ENCODE results near the gene COX4I1.
A peak's percentile ranks its signal among the peaks of the same experiment; 100 is the strongest.
"Not testable (repeated sequence)": the region's sequence is repeated elsewhere in the genome, so short reads cannot be mapped to it uniquely, and the experiment has no call there.

The COX4I1 gene

DNA sequence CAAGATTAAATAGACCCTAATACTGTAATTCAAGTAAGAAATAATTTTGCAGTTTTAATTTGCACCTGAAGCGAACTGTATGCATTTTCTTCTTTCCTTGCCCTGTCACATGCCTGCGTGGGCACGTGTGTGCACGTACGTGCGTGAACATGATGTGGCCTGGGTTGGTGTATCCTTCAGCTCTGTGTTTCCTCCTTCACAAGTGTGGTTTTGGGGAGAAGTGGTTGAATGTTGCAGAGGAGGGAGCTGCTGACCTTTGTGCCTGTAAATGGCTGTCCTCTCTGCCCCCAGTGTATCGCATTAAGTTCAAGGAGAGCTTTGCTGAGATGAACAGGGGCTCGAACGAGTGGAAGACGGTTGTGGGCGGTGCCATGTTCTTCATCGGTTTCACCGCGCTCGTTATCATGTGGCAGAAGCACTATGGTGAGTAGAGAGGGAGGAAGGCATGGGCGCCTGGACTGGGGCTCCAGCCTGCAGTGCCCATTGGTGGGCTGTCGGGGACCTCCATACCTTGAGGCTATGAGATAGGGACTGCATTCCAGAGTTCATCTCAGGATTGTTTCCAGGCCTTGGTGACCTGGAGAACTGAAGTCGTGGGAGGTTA, 6.0 kb downstream of the COX4I1 start:
- no peak for DNase-seq

DNA sequence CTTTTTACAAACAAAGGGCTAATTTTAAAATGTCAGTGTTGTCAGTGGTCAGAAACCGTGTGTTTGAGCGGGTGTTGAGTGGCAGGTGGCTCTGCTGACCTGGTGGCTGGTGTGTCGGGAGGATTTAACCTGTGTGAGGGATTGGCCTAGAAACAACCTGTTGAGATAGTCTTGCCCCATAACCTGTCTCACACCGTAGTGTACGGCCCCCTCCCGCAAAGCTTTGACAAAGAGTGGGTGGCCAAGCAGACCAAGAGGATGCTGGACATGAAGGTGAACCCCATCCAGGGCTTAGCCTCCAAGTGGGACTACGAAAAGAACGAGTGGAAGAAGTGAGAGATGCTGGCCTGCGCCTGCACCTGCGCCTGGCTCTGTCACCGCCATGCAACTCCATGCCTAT, 7.0 kb downstream of the COX4I1 start:
- DNase-seq: no peak

DNA sequence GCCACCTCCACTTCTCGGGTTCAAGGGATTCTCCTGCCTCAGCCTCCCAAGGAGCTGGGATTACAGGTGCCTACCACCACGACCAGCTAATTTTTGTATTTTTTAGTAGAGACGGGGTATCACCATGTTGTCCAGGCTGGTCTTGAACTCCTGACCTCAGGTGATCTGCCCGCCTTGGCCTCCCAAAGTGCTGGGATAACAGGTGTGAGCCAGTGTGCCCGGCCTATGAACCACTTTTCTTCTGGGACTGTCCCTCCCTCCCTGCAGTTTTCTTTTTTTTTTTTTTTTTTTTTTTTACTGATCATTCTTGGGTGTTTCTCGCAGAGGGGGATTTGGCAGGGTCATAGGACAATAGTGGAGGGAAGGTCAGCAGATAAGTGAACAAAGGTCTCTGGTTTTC, 7.8 kb downstream of the COX4I1 start:
- not testable (repeated sequence) for DNase-seq

DNA sequence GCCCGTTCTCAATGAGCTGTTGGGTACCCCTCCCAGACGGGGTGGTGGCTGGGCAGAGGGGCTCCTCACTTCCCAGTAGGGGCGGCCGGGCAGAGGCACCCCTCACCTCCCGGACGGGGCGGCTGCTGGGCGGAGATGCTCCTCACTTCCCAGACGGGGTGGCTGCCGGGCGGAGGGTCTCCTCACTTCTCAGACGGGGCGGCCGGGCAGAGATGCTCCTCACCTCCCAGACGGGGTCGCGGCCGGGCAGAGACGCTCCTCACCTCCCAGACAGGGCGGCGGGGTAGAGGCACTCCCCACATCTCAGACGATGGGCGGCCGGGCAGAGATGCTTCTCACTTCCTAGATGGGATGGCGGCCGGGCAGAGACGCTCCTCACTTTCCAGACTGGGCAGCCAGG, 8.6 kb downstream of the COX4I1 start:
- DNase-seq: not testable (repeated sequence)

DNA sequence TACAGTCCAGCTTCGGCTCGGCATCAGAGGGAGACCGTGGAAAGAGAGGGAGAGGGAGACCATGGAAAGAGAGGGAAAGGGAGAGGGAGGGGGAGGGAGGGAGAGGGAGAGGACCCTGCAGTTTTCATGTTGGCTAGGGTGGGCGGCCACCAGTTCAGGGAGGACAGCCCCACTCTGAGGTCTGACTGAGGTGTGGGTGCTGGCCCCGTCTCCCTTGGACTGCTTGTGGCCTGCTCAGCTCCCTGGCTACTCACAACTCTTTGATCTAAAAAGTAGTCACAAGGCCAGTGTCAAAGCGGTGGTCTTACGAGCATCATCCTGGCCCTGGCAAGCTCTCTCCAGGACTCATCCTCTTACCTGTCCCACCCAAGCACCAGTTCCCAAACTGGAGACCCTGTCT, 9.4 kb downstream of the COX4I1 start:
- no peak for DNase-seq

DNA sequence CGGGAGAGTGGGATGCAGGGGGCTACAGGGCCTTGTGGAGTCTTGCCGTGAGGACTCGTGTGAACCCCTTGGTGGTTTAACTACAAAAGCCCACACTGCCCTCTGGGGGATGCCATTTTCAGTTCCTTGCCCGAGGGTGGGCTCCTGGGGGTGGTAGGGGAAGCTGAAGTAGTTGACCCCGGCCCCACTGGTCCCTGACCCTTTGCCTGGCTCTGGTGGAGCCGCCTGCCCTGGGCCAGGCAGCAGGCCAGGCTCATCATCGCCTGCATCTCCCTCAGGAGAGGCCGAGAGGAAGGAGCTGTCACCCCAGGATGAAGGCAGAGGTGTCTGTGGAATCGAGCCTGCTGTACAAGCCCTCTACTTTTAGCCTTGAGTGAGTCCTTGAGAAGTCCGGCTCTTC, 10.2 kb downstream of the COX4I1 start:
- DNase-seq: no peak

DNA sequence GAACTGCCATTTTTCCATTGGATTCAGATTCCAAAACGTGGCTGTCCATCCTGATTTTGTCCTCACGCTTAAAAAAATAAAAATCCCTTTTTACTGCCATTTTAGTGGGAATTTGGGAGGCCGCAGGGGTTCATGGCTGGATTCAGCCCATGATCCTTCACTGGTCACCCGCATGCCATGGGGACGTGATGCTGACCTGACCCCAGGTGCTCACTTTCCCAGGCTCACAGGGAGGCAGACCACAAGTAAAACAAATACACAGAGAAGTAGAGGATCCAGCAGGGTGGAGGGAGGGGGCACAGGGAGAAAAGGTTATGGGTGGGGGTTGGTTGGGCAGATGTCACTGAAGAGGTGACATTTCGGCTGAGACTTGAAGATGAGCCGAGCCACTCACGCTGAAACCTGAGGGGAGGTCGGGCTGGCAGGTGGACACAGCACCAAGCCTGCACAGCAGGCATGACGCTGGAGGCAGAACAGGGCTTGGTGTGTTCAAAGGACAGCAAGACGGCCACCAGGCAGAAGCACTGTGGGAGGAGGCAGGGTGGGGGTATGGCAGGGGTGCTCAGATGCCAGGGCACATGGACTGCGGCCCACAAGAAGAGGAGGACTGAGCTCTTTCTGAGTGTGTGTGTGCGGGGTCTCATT, 10.7 kb downstream of the COX4I1 start:
- DNase-seq: no peak

DNA sequence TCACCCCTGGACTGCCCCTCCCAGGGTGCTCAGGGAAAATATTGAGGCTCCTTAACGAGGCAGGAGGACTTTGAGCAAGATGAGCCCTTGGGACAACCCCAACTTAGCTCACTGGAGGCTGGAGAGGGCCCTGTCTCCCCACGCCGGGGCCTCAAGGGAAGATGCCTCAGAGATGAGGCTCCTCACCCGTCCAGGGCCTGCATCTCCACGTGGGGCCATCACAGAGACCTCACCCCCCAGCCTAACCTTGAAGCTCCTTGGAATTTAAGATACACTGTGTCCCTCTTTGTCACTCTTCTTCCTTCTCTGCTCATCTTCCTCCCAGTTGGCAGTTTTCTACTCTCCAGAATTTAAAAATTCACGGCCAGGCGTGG, 11.2 kb downstream of the COX4I1 start:
- DNase-seq: no peak

DNA sequence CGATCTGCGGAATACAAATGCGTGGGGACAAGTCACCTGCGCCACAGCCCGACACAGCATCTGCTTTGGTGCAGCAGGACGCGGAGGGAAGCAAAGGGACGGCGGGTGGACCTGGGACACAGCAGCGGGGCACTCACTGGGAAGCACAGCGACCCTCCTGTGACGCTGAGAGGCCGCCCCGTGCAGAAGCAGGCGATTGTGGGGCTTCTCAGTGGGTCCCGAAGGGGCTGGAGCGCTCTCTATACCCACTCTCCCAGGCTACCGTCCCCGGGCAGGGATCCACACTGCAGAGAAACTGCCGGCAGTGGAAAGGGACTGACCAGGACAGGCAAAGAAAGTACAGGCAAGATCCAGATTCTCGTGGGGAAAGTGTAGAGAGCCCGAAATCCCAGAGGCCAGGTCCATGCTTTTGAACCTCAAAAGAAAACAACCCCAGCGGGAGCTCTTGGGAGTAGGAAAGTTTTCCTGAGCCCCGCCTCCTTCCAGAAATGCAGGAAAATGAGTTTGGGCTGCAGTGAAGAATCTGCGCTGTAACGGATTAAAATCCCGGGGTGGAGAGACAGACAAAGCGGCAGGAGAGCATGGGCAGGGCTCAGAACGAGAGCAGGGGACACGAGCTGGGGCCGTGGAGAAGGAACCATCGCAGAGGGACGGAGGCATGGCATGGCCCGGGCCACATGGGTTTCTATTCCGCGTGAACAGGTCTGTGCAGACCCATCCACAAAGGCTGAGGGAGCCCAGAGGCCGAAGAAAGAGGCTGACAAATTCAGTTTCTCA, 12.7 kb downstream of the COX4I1 start:
- no peak for DNase-seq

DNA sequence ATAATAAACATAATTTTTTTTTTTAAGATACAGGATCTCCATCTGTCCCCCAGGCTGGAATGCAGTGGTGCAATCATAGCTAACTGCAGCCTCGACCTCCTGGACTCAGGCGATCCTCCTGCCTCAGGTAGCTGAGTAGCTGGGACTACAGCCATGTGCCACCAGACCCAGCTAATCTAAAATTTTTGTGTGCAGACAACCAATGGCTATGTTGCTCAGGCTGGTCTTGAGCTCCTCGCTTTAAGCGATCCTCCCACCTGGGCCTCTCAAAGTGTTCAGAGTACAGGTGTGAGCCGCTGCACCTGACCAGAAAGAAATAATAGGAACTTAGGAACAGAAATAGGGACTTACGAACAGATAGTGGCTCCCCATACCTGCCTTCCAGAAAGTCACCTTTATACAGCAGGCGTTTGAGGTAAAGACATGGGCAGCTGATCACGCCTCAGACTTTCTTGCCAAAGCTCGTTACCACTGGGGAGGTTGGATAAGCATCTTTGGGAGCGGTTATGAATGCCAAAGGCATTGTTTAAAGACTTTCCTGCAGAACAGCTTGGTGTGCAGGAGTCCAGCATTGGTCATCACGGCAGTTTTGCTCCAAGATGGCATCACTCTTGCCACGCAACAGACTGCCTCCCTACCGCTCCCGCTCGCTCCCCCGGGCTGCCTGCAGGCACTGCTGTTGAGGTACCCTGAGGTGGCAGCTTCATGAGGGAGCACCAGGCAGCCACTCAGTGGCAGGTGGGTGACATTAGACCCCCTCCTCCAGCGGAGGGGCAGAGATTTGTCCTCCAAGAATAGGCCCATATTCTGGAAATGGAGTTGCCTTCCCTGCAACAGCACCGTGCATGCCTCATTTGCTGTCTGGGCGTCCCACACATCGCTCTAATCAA, 13.6 kb downstream of the COX4I1 start:
- DNase-seq: no peak

DNA sequence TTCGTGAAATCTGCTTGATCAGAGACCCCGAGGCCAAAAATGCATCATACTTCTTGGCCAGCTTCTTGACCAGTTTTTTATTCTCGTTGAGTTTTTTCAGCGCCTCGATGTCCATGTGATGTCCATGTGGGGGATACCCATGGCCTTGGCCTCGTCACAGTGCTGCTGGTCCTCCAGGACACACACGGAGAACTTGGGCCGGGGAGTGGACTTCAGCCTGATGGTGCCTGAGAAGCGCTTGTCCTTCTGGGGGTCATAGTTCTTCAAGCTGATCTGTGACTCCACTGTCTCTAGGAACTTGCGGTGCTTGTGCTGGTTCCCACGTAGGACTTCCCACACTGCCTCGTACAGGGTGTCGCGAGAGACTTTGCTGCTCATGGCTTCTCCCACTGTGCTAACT, 16.7 kb downstream of the COX4I1 start:
- no peak for DNase-seq

DNA sequence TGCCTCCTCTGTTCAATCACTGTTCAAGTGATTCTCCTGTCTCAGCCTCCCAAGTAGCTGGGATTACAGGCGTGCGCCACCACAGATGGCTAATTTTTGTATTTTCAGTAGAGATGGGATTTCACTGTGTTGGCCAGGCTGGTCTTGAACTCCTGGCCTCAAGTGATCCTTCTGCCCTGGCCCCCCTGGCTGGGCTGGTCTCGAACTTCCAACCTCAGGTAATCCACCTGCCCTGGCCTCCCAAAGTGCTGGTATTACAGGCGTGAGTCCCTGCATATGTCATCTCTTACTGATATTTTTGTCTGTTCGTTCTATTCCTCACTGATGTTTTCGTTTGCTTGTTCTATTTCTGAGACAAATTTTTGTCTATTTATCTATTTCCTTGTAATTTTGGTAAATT, 17.7 kb downstream of the COX4I1 start:
- DNase-seq: not testable (repeated sequence)

DNA sequence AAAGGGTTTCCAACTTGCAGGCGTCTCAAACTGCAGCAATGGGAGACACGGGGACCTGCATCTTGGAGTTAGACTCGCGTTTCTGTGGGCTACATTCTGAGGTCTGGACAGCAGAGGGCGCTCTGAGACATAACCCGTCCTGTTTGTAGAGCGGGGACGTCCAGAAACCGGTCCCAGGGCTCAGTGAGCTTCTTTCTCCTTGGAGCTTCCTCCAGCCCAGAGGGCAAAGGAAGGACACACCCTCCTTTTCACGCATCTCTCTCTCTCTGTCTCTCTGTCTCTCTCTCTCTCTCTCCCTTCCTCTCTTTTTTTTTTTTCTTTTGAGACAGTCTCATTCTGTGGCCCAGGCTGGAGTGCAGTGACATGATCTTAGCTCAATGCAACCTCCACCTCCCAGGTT, 19.8 kb downstream of the COX4I1 start:
- DNase-seq: peak; percentile 70

DNA sequence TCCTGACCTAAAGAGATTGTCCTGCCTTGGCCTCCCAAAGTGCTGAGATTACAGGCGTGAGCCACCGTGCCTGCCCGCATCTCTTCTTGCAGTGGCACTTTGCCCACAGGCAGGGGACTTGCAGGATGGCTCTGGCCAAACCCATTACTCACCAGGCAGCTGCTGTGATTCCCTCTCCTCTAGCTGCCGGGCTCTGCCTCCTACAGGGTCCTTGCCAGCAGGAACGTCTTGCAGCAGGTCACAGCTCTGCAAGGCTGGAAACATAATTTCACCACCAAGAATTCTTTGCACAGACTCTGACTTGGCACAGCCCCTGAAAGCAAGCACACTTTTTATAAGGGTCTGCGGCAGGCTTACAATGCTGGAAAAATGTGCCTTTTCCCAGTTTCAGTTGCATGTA, 20.3 kb downstream of the COX4I1 start:
- DNase-seq: no peak

DNA sequence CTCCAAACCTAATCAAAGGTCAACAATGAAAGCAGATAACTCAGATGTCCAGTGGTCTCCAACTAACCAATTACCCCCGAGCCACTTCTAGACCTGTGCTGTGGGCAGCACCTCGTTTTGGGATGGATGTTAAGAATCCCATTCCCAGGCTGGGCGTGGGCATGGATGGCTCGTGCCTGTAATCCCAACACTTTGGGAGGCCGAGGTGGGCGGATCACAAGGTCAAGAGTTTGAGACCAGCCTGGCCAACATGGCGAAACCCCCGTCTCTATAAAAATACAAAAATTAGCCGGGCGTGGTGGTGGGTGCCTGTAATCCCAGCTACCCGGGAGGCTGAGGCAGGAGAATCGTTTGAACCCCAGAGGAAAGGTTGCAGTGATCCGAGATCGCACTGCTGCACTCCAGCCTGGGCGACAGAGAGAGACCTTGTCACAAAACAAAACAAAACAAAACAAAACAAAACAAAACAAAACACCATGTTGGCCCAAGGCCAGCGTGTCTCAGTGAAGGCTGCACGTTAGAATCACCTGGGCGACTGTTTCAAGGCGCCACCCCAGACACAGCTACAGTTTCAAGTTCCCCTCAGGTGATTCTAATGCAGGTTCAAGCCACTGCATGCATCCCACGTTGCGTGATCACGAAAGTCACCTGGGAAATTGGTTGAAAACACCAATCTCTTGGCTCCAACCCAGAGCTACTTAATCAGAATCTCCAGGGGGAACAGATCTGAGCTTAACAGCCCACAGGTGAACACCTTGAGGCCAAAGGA, 21.3 kb downstream of the COX4I1 start:
- DNase-seq: no peak

DNA sequence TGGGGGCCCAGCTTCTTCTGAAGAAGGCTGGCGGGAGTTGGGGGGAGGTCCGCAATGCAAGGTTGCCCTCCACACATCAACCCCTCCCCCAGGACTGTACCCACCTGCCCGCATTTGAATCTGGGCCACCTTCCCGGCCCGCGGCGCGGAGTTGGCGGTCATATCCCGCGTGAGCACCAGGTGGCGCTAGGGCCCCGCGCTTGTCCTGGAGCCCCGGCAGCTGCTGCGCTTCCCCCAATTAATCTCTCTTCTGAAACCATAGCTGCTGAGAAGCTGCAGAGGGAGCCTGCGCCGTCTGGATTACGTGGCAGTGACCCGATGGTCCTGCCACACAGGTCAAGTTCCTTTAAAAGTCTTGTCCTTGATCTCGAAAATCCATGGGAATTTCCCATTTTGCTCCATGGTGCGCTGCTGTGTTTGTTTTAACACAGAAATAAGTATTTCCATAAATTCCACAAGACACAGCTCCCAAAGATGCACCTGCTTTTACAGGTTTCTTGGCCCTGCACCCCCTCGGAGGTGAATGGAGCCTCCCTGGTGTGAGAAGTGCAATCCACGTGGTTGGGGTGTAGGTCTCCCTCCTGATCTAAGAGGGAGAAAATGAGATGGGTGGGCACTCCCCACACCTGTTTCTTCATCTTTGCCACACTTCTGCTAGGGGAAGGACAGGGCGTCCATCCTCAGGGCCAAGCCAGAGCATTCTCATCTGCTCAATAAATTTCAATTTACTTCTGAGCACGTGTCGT, 22.1 kb downstream of the COX4I1 start:
- DNase-seq: peak; percentile 69

DNA sequence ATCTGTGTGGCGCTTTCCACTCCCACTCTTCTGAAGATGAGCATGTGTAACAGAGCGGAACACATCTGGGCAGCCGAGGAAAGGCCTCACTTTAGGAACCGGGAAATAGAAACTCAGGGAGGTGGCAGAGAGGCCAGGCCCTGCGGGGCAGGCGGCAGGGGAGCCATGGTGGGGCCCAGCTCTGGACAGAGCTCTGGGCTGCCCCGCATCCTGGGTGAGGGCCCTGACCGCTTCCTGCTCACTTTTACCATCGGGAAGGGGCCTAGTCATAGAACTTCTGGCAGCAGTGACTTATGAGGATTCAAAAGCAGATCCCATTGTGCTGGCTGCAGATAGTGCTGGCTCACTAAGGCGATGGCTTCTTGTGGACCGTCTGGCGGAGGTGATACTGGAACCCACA, 22.6 kb downstream of the COX4I1 start:
- no peak for DNase-seq

DNA sequence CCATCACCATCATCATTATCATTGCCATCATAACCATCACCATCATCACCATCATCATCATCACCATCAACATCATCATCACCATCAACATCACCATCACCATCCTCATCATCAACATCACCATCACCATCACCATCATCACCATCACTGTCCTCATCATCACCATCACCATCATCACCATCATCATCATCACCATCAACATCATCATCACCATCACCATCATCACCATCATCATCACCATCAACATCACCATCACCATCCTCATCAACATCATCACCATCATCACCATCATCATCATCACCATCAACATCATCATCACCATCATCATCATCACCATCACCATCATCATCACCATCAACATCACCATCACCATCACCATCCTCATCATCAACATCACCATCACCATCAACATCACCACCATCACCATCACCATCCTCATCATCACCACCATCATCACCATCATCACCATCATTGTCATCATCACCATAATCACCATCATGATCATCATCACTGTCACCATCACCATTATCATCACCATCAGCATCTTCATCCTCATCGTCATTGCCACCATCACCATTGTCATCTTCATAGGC, 23.9 kb downstream of the COX4I1 start:
- no peak for DNase-seq

DNA sequence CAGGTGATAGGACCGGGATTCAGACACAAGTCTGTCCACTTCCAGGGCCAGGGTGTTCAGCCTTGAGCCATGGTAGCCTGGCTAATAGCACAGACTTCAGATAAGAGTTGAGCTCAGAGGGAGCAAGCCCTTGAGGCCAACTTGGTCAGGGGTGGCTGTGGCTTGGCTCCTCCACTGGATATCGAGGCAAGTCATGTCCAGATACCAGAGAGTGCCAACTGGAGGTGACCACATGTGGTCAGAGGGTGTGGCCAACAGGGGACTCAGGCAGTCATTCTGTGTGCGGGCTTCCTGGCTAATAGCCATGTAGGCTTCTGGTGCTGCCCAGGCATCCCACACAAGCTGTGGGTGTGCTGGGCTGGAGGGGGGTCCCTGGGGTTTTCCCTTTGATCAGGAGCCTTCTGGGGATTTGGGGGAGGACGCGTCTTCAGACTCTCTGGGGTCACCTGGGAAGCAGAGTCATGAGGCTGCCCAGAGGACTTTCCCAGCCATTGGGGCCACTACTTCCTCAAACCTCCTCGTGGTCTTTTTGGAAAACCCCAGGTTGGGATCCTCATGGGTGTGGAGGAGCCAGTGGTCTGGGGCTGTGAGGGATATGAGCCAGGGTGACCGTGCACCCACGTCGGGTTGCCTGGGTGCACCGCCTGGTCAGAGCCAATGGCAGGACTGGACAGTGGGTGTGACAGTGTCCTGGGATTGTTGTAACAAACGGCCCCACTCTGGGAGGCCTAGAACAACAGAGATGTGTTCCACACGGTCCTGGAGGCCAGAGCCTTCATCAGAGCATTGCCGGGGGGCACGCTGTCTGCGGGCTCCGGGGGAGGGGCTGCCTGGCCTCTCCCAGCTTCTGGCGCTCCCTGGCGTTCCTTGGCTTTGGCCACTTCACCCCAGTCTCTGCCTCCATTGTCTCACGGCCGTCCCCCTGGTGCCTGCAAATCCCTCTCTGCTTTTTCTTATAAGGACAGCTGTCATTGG, 25.0 kb downstream of the COX4I1 start:
- DNase-seq: no peak

DNA sequence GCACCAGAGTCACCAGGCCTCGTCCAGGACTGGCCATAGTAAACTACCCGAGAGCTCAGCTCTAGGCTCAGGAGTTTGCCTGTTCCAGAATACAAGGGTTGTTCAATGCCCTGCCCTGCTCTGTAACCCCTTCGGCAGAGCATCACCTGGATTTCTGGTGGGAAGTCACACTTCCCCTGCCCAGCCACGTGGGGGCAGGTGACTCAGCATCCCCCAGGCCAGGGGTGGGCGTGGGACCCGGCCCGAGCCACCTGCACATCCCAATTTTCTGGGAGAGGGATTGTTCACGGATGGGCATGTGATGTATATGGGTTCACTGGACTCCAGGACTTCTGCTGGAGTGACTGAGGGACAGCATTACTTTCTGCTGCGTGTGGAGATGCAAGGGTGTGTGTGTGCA, 25.8 kb downstream of the COX4I1 start:
- no peak for DNase-seq
